OCI-LY1 (cell line): ENCODE data around the gene EYS.

Source experiments
- H2AFZ ChIP-seq: fragments of 200-600 bp; sonication (generic), shearing (Covaris generic); 2 replicates; pipeline ENCODE4 v1.6.0; 2014; ENCODE audit warnings: antibody characterized with exemption, mild to moderate bottlenecking, low read length
- H3F3A ChIP-seq: fragments of 200-600 bp; sonication (generic), shearing (Covaris generic); 2 replicates; pipeline ENCODE4 v1.6.0; 2014; ENCODE audit warnings: mild to moderate bottlenecking, antibody characterized with exemption, low read length, moderate library complexity; ENCODE audit not compliant: insufficient read depth
- H3K27ac ChIP-seq: fragments of 200-600 bp; sonication (generic); 2 replicates; pipeline ENCODE4 v1.5.1; 2014; ENCODE audit warnings: low read length, mixed run types, mild to moderate bottlenecking, low read depth; ENCODE audit not compliant: poor library complexity, severe bottlenecking
- H3K27me3 ChIP-seq: fragments of 200-600 bp; sonication (generic); 2 replicates; pipeline ENCODE4 v1.6.0; 2014; ENCODE audit warnings: antibody characterized with exemption, mild to moderate bottlenecking, low read length, moderate library complexity; ENCODE audit not compliant: insufficient read depth
- H3K36me3 ChIP-seq: fragments of 200-600 bp; sonication (generic); 2 replicates; pipeline ENCODE4 v1.6.1; 2014; ENCODE audit warnings: mild to moderate bottlenecking, antibody characterized with exemption, low read length, moderate library complexity, mixed read lengths; ENCODE audit not compliant: insufficient read depth
- H3K4me1 ChIP-seq: fragments of 200-600 bp; sonication (generic); 2 replicates; pipeline ENCODE4 v1.5.1; 2014; ENCODE audit warnings: mild to moderate bottlenecking, low read length, moderate library complexity; ENCODE audit not compliant: insufficient read depth, severe bottlenecking
- H3K4me2 ChIP-seq: fragments of 200-600 bp; sonication (generic), shearing (Covaris generic); 2 replicates; pipeline ENCODE4 v1.6.1; 2014; ENCODE audit warnings: low read length
- H3K4me3 ChIP-seq: fragments of 200-600 bp; sonication (generic); 2 replicates; pipeline ENCODE4 v1.5.1; 2014; ENCODE audit warnings: low read length, low read depth, mild to moderate bottlenecking, mixed read lengths; ENCODE audit not compliant: poor library complexity, severe bottlenecking
- H3K79me2 ChIP-seq: fragments of 200-600 bp; shearing (Covaris generic); 2 replicates; pipeline ENCODE4 v1.6.1; 2016; ENCODE audit warnings: mixed run types, low read length, mixed read lengths; ENCODE audit not compliant: insufficient read depth
- H3K9ac ChIP-seq: fragments of 200-600 bp; sonication (generic), shearing (Covaris generic); 2 replicates; pipeline ENCODE4 v1.6.1; 2014; ENCODE audit warnings: mild to moderate bottlenecking, low read length, mixed read lengths
- H3K9me2 ChIP-seq: fragments of 200-600 bp; sonication (generic), shearing (Covaris generic); 2 replicates; pipeline ENCODE4 v1.6.1; 2014; ENCODE audit warnings: low read depth, mild to moderate bottlenecking, low read length, mixed read lengths
- H3K9me3 ChIP-seq: fragments of 200-600 bp; shearing (Covaris generic); 2 replicates; pipeline ENCODE4 v1.6.1; 2014; ENCODE audit warnings: low read length, mixed read lengths
- H4K20me1 ChIP-seq: fragments of 200-600 bp; sonication (generic), shearing (Covaris generic); 2 replicates; pipeline ENCODE4 v1.6.0; 2016; ENCODE audit warnings: mild to moderate bottlenecking, low read length; ENCODE audit not compliant: insufficient read depth
- EZH2 ChIP-seq: fragments of 200-600 bp; sonication (generic), shearing (Covaris generic); IDR thresholded peaks from 2 replicates; pipeline ENCODE4 v1.8.0; 2017; ENCODE audit warnings: borderline replicate concordance, mixed run types, mild to moderate bottlenecking, antibody characterized with exemption, low read length, moderate library complexity, mixed read lengths
- TF ChIP-seq, protein P1 (sequence below): fragments of 200-600 bp; sonication (generic), shearing (Covaris generic); IDR thresholded peaks from 2 replicates; pipeline ENCODE4 v1.5.1; 2017; ENCODE audit warnings: mild to moderate bottlenecking, antibody characterized with exemption, low read length, moderate library complexity, mixed read lengths

Gene EYS

DNA sequence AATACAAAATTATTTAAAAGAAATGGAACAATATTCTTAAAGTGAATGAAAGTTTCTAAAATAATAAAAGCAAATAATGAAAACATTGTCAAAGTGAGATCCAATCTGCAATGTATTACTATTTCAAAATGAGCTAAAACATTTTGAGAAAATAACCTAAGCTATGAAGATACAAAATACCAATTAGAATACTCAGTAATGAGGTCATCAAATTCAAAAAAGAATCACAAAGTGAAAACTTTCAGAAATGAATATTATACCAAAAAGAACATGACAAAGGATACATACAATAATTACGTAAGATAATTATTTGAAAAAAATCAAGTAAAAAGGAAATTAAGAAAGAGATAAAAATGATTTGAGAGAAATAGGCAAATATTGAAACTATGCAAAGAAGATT, 634.5 kb downstream of the EYS start:
- no peak for TF ChIP-seq EZH2
- TF ChIP-seq, protein P1, sequence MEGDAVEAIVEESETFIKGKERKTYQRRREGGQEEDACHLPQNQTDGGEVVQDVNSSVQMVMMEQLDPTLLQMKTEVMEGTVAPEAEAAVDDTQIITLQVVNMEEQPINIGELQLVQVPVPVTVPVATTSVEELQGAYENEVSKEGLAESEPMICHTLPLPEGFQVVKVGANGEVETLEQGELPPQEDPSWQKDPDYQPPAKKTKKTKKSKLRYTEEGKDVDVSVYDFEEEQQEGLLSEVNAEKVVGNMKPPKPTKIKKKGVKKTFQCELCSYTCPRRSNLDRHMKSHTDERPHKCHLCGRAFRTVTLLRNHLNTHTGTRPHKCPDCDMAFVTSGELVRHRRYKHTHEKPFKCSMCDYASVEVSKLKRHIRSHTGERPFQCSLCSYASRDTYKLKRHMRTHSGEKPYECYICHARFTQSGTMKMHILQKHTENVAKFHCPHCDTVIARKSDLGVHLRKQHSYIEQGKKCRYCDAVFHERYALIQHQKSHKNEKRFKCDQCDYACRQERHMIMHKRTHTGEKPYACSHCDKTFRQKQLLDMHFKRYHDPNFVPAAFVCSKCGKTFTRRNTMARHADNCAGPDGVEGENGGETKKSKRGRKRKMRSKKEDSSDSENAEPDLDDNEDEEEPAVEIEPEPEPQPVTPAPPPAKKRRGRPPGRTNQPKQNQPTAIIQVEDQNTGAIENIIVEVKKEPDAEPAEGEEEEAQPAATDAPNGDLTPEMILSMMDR = no peak
- Histone ChIP-seq H3K4me1 (no peaks in the 10 kb centered on the region), H3K4me2 (no peak overlapping the region), H3K27me3 (no peaks in the 10 kb centered on the region), H3K79me2 (no peaks in the 10 kb centered on the region), H3K9ac (no peak overlapping the region), H3K9me3 (no peaks in the 10 kb centered on the region), H2AFZ (no peak overlapping the region), H3K36me3 (no peaks in the 10 kb centered on the region), H3K4me3 (no peak overlapping the region), H4K20me1 (no peaks in the 10 kb centered on the region), H3F3A (no peaks in the 10 kb centered on the region), H3K27ac (no peak overlapping the region), H3K9me2 (no peaks in the 10 kb centered on the region)

DNA sequence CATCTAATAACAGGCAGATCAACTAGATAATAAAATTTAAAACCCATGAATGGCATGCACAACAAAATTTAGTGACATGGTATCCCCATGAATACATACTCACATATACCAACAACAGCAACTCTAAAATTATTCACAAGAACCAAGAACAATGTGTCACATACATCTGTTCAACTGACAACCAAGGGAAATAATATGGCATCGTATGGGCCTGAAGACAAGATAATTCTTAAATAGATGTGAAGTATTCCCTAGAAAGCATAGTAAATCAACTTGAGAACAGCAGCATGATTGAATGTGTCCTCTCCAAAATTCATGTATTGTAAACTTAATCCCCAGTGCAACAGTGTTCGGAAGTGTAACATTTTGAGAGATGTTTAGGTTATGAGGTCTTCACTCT, 635.5 kb downstream of the EYS start:
- TF ChIP-seq, protein P1 = no peak
- no peak for TF ChIP-seq EZH2
- no peaks in the 10 kb centered on the region for H3F3A ChIP-seq
- H3K9me3 ChIP-seq = no peaks in the 10 kb centered on the region
- no peaks in the 10 kb centered on the region for H3K4me1 ChIP-seq
- no peak overlapping the region for H3K4me3 ChIP-seq
- H3K27me3 ChIP-seq = no peaks in the 10 kb centered on the region
- H3K79me2 ChIP-seq = no peaks in the 10 kb centered on the region
- no peaks in the 10 kb centered on the region for H3K36me3 ChIP-seq
- no peak overlapping the region for H3K4me2 ChIP-seq
- H3K27ac ChIP-seq = no peak overlapping the region
- no peak overlapping the region for H3K9ac ChIP-seq
- H4K20me1 ChIP-seq = no peaks in the 10 kb centered on the region
- no peak overlapping the region for H2AFZ ChIP-seq
- H3K9me2 ChIP-seq = no peaks in the 10 kb centered on the region

DNA sequence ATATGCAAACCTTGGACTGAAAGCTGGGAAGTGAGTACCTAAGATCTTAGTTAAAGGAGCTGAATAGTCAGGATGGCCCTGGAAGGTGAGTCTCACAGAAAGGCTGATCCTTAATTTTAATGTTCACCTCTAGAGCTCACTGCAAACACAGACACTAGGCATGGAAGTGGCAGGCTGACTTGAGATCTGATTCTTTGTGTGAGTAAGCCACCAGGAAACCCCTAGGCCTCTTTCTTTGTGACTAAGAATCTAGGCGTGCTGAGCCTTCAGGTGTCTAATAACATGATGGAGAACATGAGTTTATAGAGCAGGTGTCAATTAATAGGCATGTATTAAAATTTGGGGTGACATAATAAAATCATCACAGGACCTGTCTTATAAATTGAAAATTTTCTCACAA, 642.2 kb downstream of the EYS start:
- Histone ChIP-seq H3K9me2 (no peaks in the 10 kb centered on the region), H3K36me3 (no peaks in the 10 kb centered on the region), H3K27me3 (no peaks in the 10 kb centered on the region), H3K4me3 (no peak overlapping the region), H3K4me2 (no peak overlapping the region), H2AFZ (no peak overlapping the region), H3K9me3 (no peaks in the 10 kb centered on the region), H3K27ac (no peak overlapping the region), H3K4me1 (no peaks in the 10 kb centered on the region), H3F3A (no peaks in the 10 kb centered on the region), H3K9ac (no peak overlapping the region), H4K20me1 (no peaks in the 10 kb centered on the region), H3K79me2 (no peaks in the 10 kb centered on the region)
- TF ChIP-seq, protein P1 = no peak
- no peak for TF ChIP-seq EZH2
